NOMO-1 treated with dmso at 0.1 percent for 144 hours (cell line): ENCODE data around the gene JAK1.

Source experiments
- DNase-seq: peaks from one replicate; lab custom pipeline; 2025; ENCODE audit not compliant: unreplicated experiment; lab: John Stamatoyannopoulos, UW

Gene JAK1

GRCh38 chr1:64980745-64981600 is 14.6 kb upstream of the JAK1 start:
- DNase-seq = no peak

DNA sequence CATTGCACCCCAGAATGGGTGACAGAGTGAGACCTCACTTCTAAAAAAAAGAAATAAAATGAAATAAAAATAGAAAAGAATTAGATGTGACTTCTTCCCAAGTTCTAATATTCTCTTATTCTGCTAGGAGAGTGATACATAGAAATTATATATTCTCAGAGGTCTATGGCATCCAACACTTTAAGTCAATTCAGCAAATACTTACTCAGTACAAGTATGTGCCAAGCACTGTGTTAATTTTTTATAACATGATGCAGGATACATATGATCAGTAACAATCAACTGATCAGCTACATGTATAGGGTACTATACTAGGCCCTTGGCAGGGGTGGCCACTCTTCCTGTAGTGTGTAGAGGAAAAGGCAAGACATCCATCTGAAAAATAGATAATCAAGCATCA is 13.0 kb upstream of the JAK1 start:
- DNase-seq = no peak

DNA sequence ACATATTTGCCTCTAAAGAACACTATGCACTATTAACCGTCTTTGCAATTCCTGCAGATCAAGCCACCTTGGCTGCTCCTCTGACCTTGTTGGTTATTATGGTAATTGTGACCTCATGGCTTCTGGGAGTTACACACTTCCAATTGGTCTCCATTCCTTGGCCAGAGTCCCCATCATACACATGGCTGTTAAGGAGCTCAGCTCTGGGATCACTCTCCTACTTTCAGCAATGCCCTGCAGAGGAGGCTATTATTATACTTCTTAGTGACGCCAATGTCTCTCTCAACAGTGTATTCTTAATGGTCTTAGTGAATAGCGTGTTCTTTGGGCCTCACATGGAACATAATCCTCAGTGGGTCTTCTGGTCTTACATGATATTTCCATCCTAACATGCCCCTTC is 10.0 kb upstream of the JAK1 start:
- DNase-seq = no peak

DNA sequence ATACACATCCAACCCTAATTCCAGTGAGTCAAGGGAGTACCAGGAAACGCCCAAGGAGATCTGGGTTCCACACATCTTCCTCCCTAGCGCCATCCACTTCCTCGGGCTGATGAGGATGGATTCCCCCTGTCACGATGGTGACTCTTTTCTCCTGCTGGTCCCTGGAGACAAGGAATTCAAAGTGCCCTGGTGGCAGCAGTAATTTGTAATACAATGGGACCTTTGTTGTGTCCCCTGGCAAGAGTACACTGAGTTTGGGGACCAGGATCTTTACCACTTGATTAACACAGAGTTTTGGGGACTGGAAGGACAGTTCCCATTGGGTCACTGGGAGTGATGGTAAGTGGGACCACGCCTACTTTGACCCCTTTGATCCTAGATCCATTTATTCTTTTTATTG is 9.4 kb upstream of the JAK1 start:
- no peak for DNase-seq

- DNase-seq = no peak
Measured at GRCh38 chr1:64975127-64975526, 8.8 kb upstream of the JAK1 start.

DNA sequence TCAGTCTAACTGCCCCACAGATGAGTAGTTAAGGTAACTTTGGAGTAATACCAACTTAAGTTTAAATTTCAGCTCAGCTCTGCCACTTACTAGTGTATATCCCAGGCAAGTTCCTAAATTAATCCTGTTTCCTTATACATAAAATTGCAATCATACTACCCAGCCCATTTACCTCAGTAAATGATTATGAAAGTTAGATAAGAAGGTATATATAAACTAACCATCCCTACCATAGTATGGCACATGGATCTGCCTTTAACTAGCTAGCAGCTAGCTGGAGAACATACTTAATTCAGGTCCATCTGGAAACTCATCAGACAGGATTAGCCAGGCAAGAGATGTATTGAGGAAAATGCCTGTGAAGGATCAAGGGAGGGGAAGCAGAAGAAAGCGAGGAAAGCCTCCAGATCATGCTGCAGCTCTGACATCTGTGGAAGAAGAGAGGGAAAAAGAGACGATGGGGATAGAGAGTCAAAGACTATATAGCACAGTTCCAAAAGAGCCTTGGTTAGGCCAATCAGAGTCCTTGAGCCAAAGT is 8.0 kb upstream of the JAK1 start:
- no peak for DNase-seq

- DNase-seq = no peak
Measured at GRCh38 chr1:64973061-64973647, 6.8 kb upstream of the JAK1 start.

DNA sequence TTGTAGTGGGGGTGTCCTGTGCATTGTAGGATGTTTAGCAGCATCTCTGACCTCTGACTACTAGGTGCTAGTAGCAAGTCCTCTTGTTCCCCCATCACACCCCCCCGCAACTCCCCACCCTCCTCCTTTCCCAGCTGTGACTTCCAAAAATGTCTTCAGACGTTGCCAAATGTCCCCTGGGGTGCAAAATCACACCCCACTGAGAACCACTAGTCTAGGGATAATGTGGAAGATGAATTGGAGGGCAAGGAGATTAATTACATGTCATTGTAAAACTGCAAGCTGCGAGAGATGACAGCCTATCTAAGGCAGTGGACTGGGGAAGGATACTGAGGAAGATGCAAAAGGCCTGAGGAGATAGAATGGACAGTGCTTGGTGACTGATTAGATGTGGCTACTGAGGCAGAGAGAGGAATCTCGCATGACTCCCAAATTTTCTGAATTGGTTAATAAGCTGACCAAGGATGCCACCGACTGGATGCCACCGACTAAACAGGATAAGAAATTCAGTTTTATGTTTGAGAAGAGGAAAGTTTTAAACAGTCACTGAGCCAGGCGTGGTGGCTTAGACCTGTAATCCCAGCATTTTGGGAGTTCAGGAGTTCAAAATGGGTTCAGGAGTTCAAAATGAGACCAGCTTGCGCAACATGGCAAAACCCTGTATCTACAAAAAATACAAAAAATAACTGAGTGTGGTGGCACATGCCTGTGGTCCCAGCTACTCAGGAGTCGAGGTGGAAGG is 3.1 kb upstream of the JAK1 start:
- no peak for DNase-seq

DNA sequence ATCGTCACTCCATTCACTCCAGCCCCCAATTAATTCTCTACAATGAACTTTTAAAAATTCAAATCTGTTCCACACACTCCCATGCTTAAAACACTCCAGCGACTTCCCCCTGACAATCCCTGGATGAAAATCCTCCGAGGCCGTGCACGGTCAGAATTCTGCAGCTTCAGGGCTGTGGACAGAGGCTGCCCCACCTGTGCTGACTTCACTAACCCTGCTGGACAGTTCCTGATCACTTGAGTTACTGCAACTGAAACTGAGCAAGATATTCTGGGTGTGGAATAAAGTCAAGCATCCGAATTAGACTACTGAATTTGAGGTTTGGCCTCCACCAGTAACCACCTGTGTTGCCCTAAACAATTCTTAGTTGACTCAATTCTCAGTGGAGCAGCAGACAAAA is 1.0 kb upstream of the JAK1 start:
- no peak for DNase-seq

- DNase-seq = peak; percentile 34
Measured at GRCh38 chr1:64965366-64966157, 787 bp downstream of the JAK1 start.

DNA sequence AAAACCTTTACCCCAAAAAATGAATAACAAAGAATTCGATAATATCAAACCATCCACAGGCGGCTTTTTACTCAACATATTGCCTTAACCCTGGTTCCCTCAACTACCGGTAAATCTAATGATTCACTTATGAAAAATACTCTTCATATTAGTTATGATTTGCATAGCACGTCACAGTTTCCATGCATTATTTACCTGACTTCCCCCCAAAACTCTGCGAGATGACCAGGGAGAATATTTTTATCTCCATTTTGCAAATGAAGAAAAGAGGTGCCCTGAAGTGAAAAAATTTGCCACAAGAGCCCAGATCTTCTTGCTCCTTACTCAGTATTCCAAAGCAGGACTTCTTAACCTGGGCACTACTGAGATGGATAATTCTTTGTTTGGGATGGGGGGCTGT is 2.9 kb downstream of the JAK1 start:
- DNase-seq = no peak

GRCh38 chr1:64962441-64962840 is 3.9 kb downstream of the JAK1 start:
- DNase-seq = no peak

DNA sequence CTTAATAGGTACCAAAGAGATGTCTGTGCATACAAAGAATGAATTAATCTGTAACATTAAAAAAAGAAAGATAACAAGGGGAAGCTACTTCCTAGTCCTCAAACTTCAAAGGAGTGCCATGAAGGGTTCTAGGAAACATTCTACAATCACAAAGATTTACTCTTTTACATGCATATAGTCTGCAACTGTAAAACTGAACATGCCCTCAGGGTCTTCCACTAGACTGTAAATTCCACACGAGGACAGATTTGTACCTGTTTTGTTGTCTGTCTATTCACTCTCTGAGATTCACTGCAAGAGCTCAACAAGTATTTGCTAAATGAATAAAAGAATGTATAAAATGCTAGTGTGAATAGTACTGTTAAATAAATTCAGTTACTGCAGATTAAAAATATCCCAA is 4.4 kb downstream of the JAK1 start:
- DNase-seq = no peak

DNA sequence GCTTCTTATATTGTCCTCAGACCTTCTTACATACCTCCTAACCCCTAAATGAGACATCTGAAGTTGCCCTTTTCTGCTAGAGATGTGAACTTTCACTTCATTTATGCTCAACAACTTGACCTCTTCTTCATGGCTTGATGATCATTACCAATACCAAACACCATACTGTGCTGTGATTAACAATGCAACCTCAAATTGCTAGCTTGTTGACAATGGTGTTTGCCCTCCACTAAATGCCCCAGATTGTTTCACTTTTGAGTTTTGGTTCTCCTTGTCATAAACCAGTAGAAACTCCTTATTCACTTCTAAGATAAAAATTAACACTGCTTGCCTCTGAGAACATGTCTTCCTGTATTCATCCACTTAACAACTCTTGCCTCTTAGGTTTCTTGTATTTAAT is 5.6 kb downstream of the JAK1 start:
- no peak for DNase-seq

DNA sequence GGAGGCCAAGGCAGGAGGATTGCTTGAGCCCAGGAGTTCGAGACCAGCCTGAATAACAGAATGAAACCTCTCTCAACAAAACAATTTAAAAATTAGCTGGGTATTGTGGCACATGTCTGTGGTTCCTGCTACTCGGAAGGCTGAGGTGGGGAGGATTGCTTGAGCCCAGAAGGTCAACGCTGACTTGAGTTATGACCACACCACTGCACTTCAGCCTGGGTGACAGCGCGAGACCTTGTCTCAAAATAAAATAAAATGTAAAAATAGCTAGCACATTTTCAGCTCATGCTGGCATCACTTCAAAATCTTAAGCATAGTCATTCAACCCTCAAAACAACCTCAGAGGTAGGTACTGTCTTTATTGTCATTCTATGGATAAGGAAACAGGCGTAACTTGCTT is 6.4 kb downstream of the JAK1 start:
- no peak for DNase-seq

DNA sequence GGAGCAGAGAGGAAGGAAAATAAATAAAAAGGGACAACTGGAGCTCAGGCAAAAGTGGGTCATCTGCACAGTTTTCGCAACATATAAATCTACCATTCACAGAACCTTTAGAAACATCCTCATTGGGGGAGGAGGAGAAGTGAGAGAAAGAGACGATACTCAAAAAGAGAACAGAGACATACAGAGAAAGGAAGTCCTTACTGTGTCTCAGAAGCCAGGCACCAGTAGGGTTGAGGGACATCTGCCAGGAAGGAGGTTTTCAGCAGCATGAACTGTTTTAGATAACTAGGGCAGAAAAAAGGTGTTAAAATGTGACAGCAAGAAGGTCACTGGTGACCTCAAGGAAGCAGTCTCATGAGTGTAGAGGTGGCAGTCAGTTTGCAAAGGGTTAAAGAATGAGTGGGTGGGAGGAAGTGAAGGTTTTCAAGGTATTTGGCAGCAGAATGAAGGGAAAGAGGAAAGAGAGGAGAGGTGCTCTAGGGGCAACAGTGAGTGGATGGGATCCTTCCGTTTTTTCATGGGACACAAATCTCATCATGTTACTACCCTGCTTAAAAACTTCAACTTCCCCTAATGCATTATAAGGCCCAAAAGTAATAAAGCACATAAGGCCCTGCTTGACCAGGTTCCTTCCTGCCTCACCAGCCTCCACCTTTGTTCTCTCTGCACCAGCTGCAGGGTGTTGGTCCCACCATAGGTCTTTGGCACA is 9.5 kb downstream of the JAK1 start:
- peak; percentile 52 for DNase-seq

GRCh38 chr1:64956010-64956640 is 10.2 kb downstream of the JAK1 start:
- DNase-seq = no peak

- DNase-seq = no peak
Measured at GRCh38 chr1:64955097-64956009, 11.0 kb downstream of the JAK1 start.

GRCh38 chr1:64953241-64953640 is 13.1 kb downstream of the JAK1 start:
- no peak for DNase-seq
